Heart left ventricle (tissue), 16 donors: ENCODE results near the gene TMEM185B. TPM values are rescaled to one million over a fixed set of nuclear protein-coding genes. Genes with fewer than 3 reads are reported as not detected.

Experiments used
- ATAC-seq, 4 donors: fragments of 200-7000 bp; cut with Tn5 transposase; one replicate each; pipeline ENCODE4 v1.9.1; 2020 to 2022; ENCODE audit warnings: moderate library complexity in 4 of 4, mild to moderate bottlenecking in 3 of 4, moderate number of reproducible peaks in 1 of 4
- DNase-seq, 5 donors: peaks; one replicate each; pipeline ENCODE4 v3.0.0-alpha.2; 2020
- H3K27ac ChIP-seq, 12 donors: fragments of 200-600 bp; sonication (generic) in 4 of 12; one replicate each; pipeline versions ENCODE4 v1.5.0 to v1.8.0; 2016 to 2022; ENCODE audit warnings: mild to moderate bottlenecking in 2 of 12
- H3K27me3 ChIP-seq, 9 donors: fragments of 200-600 bp; sonication (generic) in 2 of 9; one replicate each; pipeline versions ENCODE4 v1.5.1 to v1.8.0; 2016 to 2022; ENCODE audit warnings: mild to moderate bottlenecking in 3 of 9
- H3K36me3 ChIP-seq, 9 donors: fragments of 200-600 bp; sonication (generic) in 2 of 9; one replicate each; pipeline versions ENCODE4 v1.5.0 to v1.8.0; 2018 to 2022; ENCODE audit warnings: mild to moderate bottlenecking in 2 of 9
- H3K4me1 ChIP-seq, 12 donors: fragments of 200-600 bp; sonication (generic) in 4 of 12; one replicate each; pipeline versions ENCODE4 v1.5.0 to v1.8.0; 2016 to 2022; ENCODE audit warnings: mild to moderate bottlenecking in 3 of 12
- H3K4me3 ChIP-seq, 12 donors: fragments of 200-600 bp; sonication (generic) in 4 of 12; one replicate each; pipeline versions ENCODE4 v1.5.0 to v1.8.0; 2017 to 2022; ENCODE audit warnings: mild to moderate bottlenecking in 9 of 12, moderate library complexity in 4 of 12
- H3K9me3 ChIP-seq, 12 donors: fragments of 200-600 bp; sonication (generic) in 4 of 12; one replicate each; pipeline versions ENCODE4 v1.5.0 to v1.8.0; 2016 to 2022; ENCODE audit warnings: mild to moderate bottlenecking in 1 of 12
- POLR2A ChIP-seq, 2 donors: fragments of 450-650 bp; IDR thresholded peaks; one replicate each; pipeline ENCODE4 v1.6.1; 2017; ENCODE audit warnings: antibody characterized with exemption in 2 of 2, mild to moderate bottlenecking in 2 of 2, moderate library complexity in 2 of 2
- WGBS, 4 donors: extraction: QIAGEN DNeasy Blood & Tissue Kit in 2 of 4; methylation state at CpG; one replicate each; pipeline versions ENCODE4 v1.1.5 to v1.1.7; 2013 to 2018; 5-methylcytosine and 5-hydroxymethylcytosine counted together
- intact Hi-C, 10 donors: fragments of 100-400 bp; cut with DNase I; formaldehyde crosslinking; loops; one replicate each; pipeline versions ENCODE4 v1.11.1 to v1.14.2; 2022
- polyA plus RNA-seq, 2 donors: library from polyadenylated mRNA; stranded (reverse); fragments of 200-250 nt; gene quantifications; one replicate each; pipeline ENCODE4 v1.2.3, GENCODE V29; 2013
- total RNA-seq, 9 donors: library from RNA; depleted of rRNA in 2 of 9; stranded (reverse); fragments of >200 nt in 2 of 9; fragmentation: NEBNext Ultra II Directional in 3 of 9; extraction: Animal tissue kit (Norgen Biotek cat#: 25700) in 3 of 9; gene quantifications; one replicate each; pipeline versions ENCODE4 v1.1.0 to v1.2.4, GENCODE V29; 2016 to 2023
- TF ChIP-seq, protein P1 (sequence below), 12 donors: fragments of 200-600 bp; sonication (generic) in 4 of 12; IDR thresholded peaks; one replicate each; pipeline versions ENCODE4 v1.5.0 to v1.8.0; 2018 to 2022; ENCODE audit warnings: antibody characterized with exemption in 12 of 12, mild to moderate bottlenecking in 5 of 12
- donor health status: ischemic (EF 13 %, LVEDD 7.1; RV severe dilation, severe dysfunction).
- donor health status: healthy with polysubstance abuse.
- donor health status: DM: no; HTN: yes; CAD: no.
- donor health status: DM: no; HTN: no; CAD: no.
- donor health status: ischemic (EF 25% LVEDD 6.9; RV normal size, moderate dysfunction).
- donor health status: ischemic (EF 25% LVEDD 5.7; RV mildly dilated, moderate dysfunction).
- donor health status: healthy.
- donor health status: DM: yes; HTN: yes; CAD: no.
- donor health status: ischemic (EF 35%, LVEDD 5.7; RV mildly dilated, moderate dysfunction).
- donor health status: nonischemic (EF 11% LVEDD 7.7; RV severe dilation, severe dysfunction).
- donor health status: DM: yes; HTN: yes; CAD: no.
- donor health status: PGD.
- donor health status: ischemic (EF 29% LVEDD 5.4; RV normal size, mild dysfunction).
- donor health status: nonischemic (EF 23%, LVEDD 6.1; RV moderate dilation, normal function).

Gene TMEM185B
- total and polyA plus RNA-seq, 11 donors = 7.8 to 29.8 (median 22.5) TPM

DNA sequence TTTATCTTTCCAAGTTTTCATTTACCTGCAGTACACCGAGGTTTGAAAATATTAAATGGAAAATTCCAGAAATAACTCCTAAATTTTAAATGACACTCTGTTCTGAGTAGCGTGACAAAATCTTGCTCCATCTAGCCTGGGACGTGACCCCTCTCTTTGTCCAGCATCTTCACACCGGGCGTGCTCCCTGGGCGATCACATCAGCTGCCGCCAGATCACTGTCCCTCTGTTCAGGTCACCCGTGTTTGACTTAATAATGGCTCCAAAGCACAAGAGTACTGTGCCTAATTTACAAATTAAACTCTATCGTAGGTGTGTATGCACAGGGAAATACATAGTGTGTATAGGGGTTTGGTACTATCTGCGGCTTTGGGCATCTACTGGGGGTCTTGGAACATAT lies 6.1 kb upstream of the TMEM185B start:
- Histone ChIP-seq H3K27me3 (no peaks in the 10 kb centered on the region), H3K4me3 (no peak overlapping the region), H3K27ac (no peak overlapping the region), H3K9me3 (no peaks in the 10 kb centered on the region), H3K36me3 (no peaks in the 10 kb centered on the region), H3K4me1 (peaks cover 0 to 39% (median 1%) of the 10 kb centered on the region in 12 donors)
- TF ChIP-seq, protein P1, sequence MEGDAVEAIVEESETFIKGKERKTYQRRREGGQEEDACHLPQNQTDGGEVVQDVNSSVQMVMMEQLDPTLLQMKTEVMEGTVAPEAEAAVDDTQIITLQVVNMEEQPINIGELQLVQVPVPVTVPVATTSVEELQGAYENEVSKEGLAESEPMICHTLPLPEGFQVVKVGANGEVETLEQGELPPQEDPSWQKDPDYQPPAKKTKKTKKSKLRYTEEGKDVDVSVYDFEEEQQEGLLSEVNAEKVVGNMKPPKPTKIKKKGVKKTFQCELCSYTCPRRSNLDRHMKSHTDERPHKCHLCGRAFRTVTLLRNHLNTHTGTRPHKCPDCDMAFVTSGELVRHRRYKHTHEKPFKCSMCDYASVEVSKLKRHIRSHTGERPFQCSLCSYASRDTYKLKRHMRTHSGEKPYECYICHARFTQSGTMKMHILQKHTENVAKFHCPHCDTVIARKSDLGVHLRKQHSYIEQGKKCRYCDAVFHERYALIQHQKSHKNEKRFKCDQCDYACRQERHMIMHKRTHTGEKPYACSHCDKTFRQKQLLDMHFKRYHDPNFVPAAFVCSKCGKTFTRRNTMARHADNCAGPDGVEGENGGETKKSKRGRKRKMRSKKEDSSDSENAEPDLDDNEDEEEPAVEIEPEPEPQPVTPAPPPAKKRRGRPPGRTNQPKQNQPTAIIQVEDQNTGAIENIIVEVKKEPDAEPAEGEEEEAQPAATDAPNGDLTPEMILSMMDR (IDR thresholded peaks at IDR 0.05) = no peak
- no peak for TF ChIP-seq POLR2A (IDR thresholded peaks at IDR 0.05)
- DNase-seq (no peak), ATAC-seq (no peak)
- intact Hi-C loops = loop anchor here in 4 of 10 donors (5.0 to 10.0 kb wide), 2 partner anchors 83 to 85 kb away; no protein-coding TSS in a partner anchor
- 87 to 93% (median 88%) methylated on average over 10 of the region's 10 CpGs for WGBS, 4 donors

DNA sequence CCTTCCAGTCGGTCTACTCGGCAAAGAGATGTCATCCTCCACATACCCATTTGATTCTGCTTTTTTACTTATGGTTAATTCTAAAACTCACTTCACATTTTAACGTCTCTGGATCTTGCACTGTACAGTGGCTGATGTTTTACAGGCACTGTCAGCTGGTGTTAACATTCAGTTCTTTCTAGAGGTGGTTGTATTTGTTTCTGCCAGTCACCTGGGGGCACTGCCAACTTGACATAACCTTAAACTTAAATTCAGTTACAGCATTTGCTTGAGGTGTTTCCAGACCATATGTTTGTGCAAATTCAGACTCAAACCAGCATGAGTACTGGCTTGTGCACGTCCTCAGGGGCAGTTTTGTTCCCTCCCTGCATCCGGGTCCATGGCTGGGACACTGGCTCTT lies 5.3 kb upstream of the TMEM185B start:
- Histone ChIP-seq H3K4me1 (peaks cover 0 to 45% (median 8%) of the 10 kb centered on the region in 12 donors), H3K9me3 (no peaks in the 10 kb centered on the region), H3K27me3 (no peaks in the 10 kb centered on the region), H3K4me3 (no peak overlapping the region), H3K27ac (no peak overlapping the region), H3K36me3 (no peaks in the 10 kb centered on the region)
- TF ChIP-seq, protein P1 (IDR thresholded peaks at IDR 0.05) = peak in 2 of 12 donors; percentile 9 to 18
- TF ChIP-seq POLR2A (IDR thresholded peaks at IDR 0.05) = no peak
- peak in 1 of 4 donors; percentile 20 for ATAC-seq
- WGBS, 4 donors = 52 to 65% (median 60%) methylated on average over 5 of the region's 5 CpGs
- no peak for DNase-seq
- intact Hi-C loops = loop anchor here in 4 of 10 donors (5.0 to 10.0 kb wide), 2 partner anchors 84 to 86 kb away; no protein-coding TSS in a partner anchor

DNA sequence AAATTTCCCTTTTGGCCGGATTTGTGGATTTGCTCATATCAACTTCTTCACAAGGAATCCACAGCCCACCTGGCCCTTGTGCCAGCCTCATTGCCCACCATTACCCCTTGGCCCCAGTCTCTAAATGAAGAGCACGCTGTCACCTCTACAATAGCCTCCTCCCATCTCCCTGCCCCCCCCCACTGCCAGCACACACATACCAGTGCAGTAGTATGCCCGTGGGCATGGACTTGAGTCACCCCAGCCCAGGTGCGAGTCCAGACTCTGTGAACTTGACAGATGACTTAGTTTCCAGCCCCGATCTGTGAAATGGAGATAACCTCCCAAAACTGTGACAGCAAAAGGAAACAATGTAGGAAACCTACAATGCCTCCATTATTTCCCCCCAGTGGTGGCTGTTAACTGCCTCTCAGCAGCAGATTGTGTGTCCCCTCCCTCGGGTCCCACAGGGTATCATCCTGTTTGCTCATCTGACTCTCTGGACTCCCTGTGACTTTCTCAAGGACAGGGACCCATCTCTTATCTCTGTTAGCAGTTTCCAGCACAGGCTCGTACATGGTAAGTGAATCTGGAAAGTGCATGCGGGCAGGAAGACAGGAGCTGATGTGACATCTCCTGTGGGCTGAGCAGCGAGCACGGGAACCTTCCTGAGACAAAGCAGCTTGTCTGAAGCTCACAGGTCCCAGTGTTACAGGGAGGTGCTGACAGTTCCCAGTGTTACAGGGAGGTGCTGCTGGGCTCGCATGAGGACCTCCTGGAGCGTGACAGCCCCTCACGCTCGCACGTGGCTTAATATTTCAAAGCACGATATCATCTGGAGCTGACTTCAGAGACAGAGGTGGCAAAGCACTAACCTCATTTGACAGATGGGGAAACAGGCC lies 4.2 kb upstream of the TMEM185B start:
- ATAC-seq = no peak
- DNase-seq = no peak
- no peak overlapping the region for H3K27ac ChIP-seq
- peaks cover 0 to 5% (median 0%) of the 10 kb centered on the region in 12 donors for H3K9me3 ChIP-seq
- no peaks in the 10 kb centered on the region for H3K36me3 ChIP-seq
- no peaks in the 10 kb centered on the region for H3K27me3 ChIP-seq
- TF ChIP-seq POLR2A (IDR thresholded peaks at IDR 0.05) = no peak
- TF ChIP-seq, protein P1 (IDR thresholded peaks at IDR 0.05) = no peak
- intact Hi-C loops = loop anchor here in 4 of 10 donors (5.0 to 10.0 kb wide), 2 partner anchors 85 to 87 kb away; no protein-coding TSS in a partner anchor
- peaks cover 0 to 40% (median 13%) of the 10 kb centered on the region in 12 donors for H3K4me1 ChIP-seq
- H3K4me3 ChIP-seq = no peak overlapping the region
- WGBS, 4 donors = 64 to 70% (median 67%) methylated on average over 16 of the region's 16 CpGs

DNA sequence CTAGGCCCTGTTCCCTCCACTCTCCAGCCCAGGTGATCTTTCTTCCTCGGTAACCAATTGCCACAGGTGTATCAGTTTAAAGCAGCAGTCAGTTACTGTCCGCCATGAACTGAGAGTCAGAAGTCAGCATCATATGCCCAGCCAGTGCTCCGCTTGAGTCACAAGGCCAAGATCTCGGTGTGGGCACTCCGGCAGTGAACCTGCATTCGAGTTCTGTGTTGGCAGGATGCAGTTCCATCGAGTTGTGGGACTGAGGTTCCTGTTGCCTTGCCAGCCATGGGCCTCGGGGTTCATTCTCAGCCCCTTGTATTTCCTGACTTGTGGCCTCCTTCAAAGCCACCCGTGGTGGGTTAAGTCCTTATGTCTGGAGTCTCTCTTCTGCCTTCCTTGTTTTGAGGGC lies 3.1 kb upstream of the TMEM185B start:
- no peaks in the 10 kb centered on the region for H3K27me3 ChIP-seq
- no peak overlapping the region for H3K27ac ChIP-seq
- peaks cover 0 to 41% (median 19%) of the 10 kb centered on the region in 12 donors for H3K4me1 ChIP-seq
- 86 to 97% (median 90%) methylated on average over 9 of the region's 9 CpGs for WGBS, 4 donors
- TF ChIP-seq, protein P1 (IDR thresholded peaks at IDR 0.05) = no peak
- TF ChIP-seq POLR2A (IDR thresholded peaks at IDR 0.05) = no peak
- intact Hi-C loops = loop anchor here in 4 of 10 donors (5.0 to 10.0 kb wide), 2 partner anchors 86 to 88 kb away; no protein-coding TSS in a partner anchor
- DNase-seq (no peak), ATAC-seq (no peak)
- H3K4me3 ChIP-seq = no peak overlapping the region
- H3K9me3 ChIP-seq = peaks cover 0 to 11% (median 0%) of the 10 kb centered on the region in 12 donors
- H3K36me3 ChIP-seq = peaks cover 0 to 7% (median 0%) of the 10 kb centered on the region in 9 donors
